BLaER1 (cell line): ENCODE results near the gene CTNNA2.

Experiments used
- H3K27ac ChIP-seq: shearing (Covaris generic); formaldehyde crosslinking; 2 replicates; pipeline ENCODE4 v1.8.1; 2022
- H3K27me3 ChIP-seq: shearing (Covaris generic); formaldehyde crosslinking; 2 replicates; pipeline ENCODE4 v1.8.1; 2022
- H3K36me3 ChIP-seq: shearing (Covaris generic); formaldehyde crosslinking; 2 replicates; pipeline ENCODE4 v1.8.1; 2022
- H3K4me1 ChIP-seq: shearing (Covaris generic); formaldehyde crosslinking; 2 replicates; pipeline ENCODE4 v1.8.1; 2022
- H3K4me2 ChIP-seq: shearing (Covaris generic); formaldehyde crosslinking; 2 replicates; pipeline ENCODE4 v1.8.1; 2022
- H3K4me3 ChIP-seq: shearing (Covaris generic); formaldehyde crosslinking; 2 replicates; pipeline ENCODE4 v1.8.1; 2022
- H3K9ac ChIP-seq: shearing (Covaris generic); formaldehyde crosslinking; 2 replicates; pipeline ENCODE4 v1.8.1; 2022
- H3K9me3 ChIP-seq: shearing (Covaris generic); formaldehyde crosslinking; 2 replicates; pipeline ENCODE4 v1.8.1; 2022
- H4K20me1 ChIP-seq: shearing (Covaris generic); formaldehyde crosslinking; 2 replicates; pipeline ENCODE4 v1.8.1; 2022
- Cebpa-rat ChIP-seq: shearing (Covaris generic); IDR thresholded peaks from 2 replicates; pipeline ENCODE4 v1.8.1; 2022

The CTNNA2 gene

DNA sequence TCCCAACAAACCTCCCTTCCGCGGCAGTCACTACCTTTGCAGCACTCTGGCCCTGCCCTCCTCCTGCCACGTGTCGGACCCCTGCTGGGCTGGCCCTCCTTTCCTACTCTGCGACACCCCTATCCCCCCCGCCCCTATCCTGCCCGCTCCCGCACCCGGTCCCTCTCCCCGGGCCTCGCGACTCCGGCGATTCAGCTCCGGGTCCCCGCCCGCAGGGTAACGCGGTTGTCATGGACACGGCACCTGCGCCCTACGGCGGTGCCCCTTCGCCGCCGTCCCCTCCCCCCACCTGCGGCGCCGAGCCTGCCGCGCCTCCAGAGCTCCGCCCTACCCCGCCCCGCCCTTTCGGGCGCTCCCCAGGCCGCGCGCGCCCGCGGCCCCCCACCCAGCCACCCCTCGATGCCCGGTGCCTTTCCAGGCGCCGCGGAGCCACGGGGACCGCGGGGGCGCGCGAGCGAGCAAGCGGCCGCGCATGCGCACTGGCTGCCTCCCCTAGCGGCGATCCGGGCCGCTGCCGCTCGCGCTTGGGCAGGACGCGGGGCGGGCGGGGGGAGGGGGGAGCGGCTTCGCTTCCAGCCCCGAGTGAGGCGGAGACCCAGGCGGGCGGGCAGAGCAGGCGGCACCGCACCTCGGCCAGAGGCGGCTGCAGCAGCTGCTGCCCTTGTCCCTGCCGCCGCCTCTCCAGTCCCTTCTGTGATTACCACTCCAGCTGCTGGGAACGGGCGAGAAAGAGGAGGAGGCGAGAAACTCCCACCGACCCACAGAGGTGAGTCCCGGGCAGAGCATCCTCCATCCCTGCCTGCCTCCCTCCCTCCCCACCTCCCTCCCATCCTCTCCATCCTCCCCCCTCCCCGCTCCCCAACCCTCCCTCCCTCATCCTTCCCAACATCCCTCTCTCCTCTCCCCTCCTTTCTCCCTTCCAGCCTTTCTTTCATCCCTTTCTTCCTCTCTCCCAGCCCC is at the start of gene CTNNA2:
Gene CTNNA2, plus strand, starts transcription at position 610 of the 960 bp plus-strand sequence.
- H3K9ac ChIP-seq = no peak within 1 kb of the TSS
- no peaks in the 10 kb centered on the region for H4K20me1 ChIP-seq
- H3K27ac ChIP-seq = no peak within 1 kb of the TSS
- H3K4me2 ChIP-seq = no peak within 1 kb of the TSS
- TF ChIP-seq Cebpa-rat = no peak
- no peaks in the 10 kb centered on the region for H3K4me1 ChIP-seq
- H3K4me3 ChIP-seq = no peak within 1 kb of the TSS
- H3K9me3 ChIP-seq = peaks cover 6% of the 10 kb centered on the region; the same call in 1 of the 2 replicates
- H3K27me3 ChIP-seq = no peaks in the 10 kb centered on the region
- H3K36me3 ChIP-seq = no peaks in the 10 kb centered on the region

DNA sequence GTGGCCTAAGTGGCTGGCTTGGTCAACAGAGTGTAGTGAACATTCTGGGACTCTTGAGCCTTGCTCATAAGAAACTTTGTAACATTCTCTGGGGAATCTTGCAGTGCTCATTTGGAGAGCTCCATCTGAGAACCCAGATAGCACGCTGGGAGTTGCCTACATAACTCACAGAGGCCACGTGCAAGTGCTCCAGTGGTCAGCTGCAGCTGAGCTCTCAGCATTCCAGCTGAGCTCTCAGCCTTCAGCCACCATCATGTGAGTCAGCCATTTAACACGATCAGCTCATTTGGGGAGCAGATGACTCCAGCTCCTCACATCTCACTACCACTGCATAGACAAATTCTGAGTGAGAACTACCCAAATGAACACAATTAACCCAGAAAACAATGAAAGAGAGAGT is 25.5 kb upstream of the CTNNA2 start:
- H3K4me1 ChIP-seq = no peaks in the 10 kb centered on the region
- no peaks in the 10 kb centered on the region for H3K27me3 ChIP-seq
- H4K20me1 ChIP-seq = no peaks in the 10 kb centered on the region
- H3K36me3 ChIP-seq = no peaks in the 10 kb centered on the region
- no peak overlapping the region for H3K27ac ChIP-seq
- no peaks in the 10 kb centered on the region for H3K9me3 ChIP-seq
- no peak overlapping the region for H3K9ac ChIP-seq
- no peak for TF ChIP-seq Cebpa-rat
- H3K4me3 ChIP-seq = no peak overlapping the region
- no peak overlapping the region for H3K4me2 ChIP-seq

DNA sequence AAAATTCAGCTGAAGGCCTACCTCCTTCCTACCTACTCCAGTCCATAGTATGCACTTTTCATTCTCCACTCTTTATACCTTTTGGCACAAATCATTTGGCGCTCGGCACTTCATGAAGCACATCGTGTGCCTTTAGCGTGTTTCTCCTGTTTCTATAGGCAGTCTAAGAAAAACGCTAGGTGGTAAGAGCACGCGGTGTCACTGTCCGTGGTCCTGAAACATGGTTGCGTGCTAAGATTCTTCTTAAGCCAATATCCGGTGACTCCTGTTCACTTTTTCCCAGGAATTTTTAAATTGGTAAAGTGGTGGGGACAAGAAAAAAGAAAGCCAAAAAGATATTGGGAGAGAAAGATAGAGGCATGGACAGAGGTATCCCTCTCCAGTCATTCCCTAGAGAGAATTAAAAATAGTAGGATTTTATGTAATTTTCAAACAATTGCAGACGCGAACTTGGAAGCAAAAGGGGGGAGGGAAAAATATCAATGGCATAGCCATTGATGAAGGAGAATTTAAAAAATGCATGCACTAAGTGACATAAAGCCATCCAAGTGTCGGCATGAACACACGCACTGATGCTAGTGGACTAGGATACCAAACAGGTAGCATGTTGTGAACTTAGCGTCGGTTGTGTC is 1.4 kb upstream of the CTNNA2 start:
- H3K4me2 ChIP-seq = no peak overlapping the region
- H3K36me3 ChIP-seq = no peaks in the 10 kb centered on the region
- no peak overlapping the region for H3K4me3 ChIP-seq
- TF ChIP-seq Cebpa-rat = no peak
- peaks cover 6% of the 10 kb centered on the region; the same call in 1 of the 2 replicates for H3K9me3 ChIP-seq
- H3K27me3 ChIP-seq = no peaks in the 10 kb centered on the region
- no peaks in the 10 kb centered on the region for H3K4me1 ChIP-seq
- H4K20me1 ChIP-seq = no peaks in the 10 kb centered on the region
- H3K9ac ChIP-seq = no peak overlapping the region
- no peak overlapping the region for H3K27ac ChIP-seq

DNA sequence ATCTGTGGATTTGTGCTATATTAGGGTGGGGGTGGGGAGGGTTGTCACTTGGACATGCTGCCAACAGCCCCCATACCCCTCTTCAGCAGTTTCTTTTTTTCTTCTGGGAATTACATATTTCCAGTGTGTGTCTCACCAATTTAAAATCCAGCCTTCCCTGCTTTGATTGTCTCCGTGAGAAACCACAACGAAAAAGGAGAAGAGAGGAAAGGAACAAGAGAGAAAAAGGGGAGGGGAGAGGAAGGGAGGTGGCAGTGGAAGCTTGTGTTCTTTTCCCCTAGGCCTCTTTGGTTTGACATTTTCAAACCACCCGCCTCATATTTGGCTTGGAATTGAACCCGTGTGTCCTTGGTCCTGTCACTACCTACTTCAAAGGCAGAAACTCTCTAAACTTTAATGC is 860 bp downstream of the CTNNA2 start:
- Histone ChIP-seq H3K9ac (no peak overlapping the region), H3K4me3 (no peak overlapping the region), H3K4me1 (no peaks in the 10 kb centered on the region), H3K36me3 (no peaks in the 10 kb centered on the region), H3K9me3 (peaks cover 6% of the 10 kb centered on the region; the same call in 1 of the 2 replicates), H3K4me2 (no peak overlapping the region), H3K27me3 (no peaks in the 10 kb centered on the region), H4K20me1 (no peaks in the 10 kb centered on the region), H3K27ac (no peak overlapping the region)
- TF ChIP-seq Cebpa-rat = no peak

DNA sequence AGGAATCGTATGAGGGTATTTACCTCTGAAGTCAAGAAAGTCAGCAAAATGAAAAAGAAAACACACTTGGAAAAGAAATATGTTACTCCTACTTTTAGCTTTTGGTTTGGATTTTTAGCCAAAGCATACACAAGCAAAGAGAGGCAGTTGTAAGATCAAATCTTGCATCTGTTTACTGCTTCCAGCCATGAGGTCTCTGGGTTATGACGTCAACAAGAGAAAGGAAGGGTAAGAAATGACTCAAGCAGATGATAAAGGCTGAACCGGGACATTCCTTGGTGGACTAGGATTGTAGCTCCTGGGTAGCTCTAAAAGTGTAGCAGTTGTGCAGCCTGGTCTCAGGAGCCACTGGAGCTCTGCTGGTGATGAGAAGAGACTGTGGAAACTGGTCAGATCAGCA is 16.8 kb downstream of the CTNNA2 start:
- H3K27ac ChIP-seq = no peak overlapping the region
- no peaks in the 10 kb centered on the region for H3K9me3 ChIP-seq
- no peaks in the 10 kb centered on the region for H3K4me1 ChIP-seq
- no peaks in the 10 kb centered on the region for H3K36me3 ChIP-seq
- H3K4me3 ChIP-seq = no peak overlapping the region
- H3K9ac ChIP-seq = no peak overlapping the region
- no peaks in the 10 kb centered on the region for H3K27me3 ChIP-seq
- no peak overlapping the region for H3K4me2 ChIP-seq
- no peak for TF ChIP-seq Cebpa-rat
- no peaks in the 10 kb centered on the region for H4K20me1 ChIP-seq

DNA sequence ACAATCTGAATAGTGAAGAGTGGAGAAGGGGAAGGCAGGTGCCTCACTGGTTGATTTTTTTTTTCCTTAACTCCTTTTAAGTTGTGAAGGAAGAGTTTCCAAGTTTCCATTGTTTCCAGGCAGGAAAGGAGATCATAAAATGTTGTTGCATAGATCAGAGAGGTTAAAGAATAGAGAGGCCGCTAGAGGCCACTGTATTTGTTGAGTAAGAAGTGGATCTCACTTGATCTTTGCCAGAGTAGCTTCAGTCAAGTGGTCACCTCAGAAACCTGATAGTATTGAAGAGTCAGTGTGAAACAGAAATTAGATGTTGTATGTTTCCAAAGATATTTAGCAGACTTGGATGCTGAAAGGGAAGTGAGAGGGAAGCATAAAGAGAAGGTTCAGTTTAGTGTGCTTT is 17.6 kb downstream of the CTNNA2 start:
- Histone ChIP-seq H3K4me3 (no peak overlapping the region), H3K27me3 (no peaks in the 10 kb centered on the region), H3K9me3 (no peaks in the 10 kb centered on the region), H3K4me1 (no peaks in the 10 kb centered on the region), H3K27ac (no peak overlapping the region), H3K9ac (no peak overlapping the region), H3K36me3 (no peaks in the 10 kb centered on the region), H4K20me1 (no peaks in the 10 kb centered on the region), H3K4me2 (no peak overlapping the region)
- TF ChIP-seq Cebpa-rat = no peak

DNA sequence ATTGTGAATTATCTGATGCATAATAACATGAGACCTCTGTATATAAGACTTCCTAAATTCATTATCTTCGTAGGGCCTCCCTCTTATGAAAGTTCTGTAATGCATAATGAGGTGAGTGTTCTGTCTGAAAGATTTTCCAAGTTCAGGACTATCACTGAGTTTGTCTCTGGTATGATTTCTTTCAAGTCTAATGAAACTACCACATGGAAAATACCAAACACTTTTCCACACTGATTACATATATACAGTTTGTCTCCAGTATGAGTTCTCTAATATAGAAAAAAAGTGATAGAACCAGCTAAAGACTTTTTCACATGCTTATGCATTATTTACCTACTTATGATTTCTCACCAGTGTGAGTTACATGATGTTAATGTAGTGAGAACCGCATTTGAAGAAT is 34.7 kb downstream of the CTNNA2 start:
- no peaks in the 10 kb centered on the region; the same call in 1 of the 2 replicates for H3K4me1 ChIP-seq
- no peak overlapping the region for H3K9ac ChIP-seq
- no peaks in the 10 kb centered on the region for H3K27me3 ChIP-seq
- no peak overlapping the region for H3K4me2 ChIP-seq
- H3K9me3 ChIP-seq = peaks cover 87% of the 10 kb centered on the region
- TF ChIP-seq Cebpa-rat = no peak
- H3K27ac ChIP-seq = no peak overlapping the region
- H3K4me3 ChIP-seq = no peak overlapping the region
- H3K36me3 ChIP-seq = 0 out of 2 replicates have a peak, but pooled peaks cover 3% of the 10 kb centered on the region
- H4K20me1 ChIP-seq = no peaks in the 10 kb centered on the region

DNA sequence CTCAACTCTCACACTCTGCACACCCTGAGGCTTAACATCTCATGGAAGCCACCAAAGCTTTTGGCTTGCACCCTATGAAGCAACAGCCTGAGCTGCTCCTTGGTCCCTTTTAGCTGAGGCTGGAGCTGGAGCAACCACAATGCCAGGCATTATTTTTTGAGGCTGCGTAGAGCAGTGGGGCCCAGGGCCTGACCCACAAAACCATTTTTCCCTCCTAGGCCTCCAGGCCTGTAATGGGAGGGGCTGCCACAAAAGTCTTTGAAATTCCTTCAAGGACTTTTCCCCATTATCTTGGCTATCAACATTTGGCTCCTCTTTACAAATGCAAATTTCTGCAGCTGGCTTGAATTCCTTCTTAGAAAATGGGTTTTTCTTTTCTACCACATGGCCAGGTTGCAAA is 39.8 kb downstream of the CTNNA2 start:
- no peak overlapping the region for H3K4me3 ChIP-seq
- peaks cover 60% of the 10 kb centered on the region for H3K9me3 ChIP-seq
- TF ChIP-seq Cebpa-rat = no peak

DNA sequence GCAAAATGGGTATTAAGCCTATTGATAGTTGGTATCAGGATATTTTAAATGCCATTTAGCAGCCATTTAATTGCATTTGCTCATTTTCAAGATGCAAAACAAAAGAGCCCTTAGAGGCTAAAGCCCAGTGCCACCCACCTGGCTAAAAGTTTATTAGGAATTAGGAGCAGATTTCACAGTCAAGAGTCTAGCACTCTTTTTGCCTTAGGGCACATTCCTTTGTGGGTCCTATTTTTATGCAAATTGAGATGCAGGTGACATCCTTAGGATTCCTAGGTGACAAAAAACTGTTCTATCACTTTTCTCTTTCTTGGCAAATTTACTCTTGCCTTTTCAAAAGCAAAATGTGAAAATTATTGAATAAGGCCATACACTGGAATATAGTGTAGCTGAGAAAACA is 42.0 kb downstream of the CTNNA2 start:
- H3K4me2 ChIP-seq = no peak overlapping the region
- H3K27me3 ChIP-seq = no peaks in the 10 kb centered on the region
- no peaks in the 10 kb centered on the region for H3K36me3 ChIP-seq
- H3K27ac ChIP-seq = no peak overlapping the region
- H3K4me3 ChIP-seq = no peak overlapping the region
- TF ChIP-seq Cebpa-rat = no peak
- H3K4me1 ChIP-seq = no peaks in the 10 kb centered on the region
- H4K20me1 ChIP-seq = no peaks in the 10 kb centered on the region
- peaks cover 37% of the 10 kb centered on the region for H3K9me3 ChIP-seq
- H3K9ac ChIP-seq = no peak overlapping the region

More for the DNA sequence above, 39.8 kb downstream of the CTNNA2 start:
- Histone ChIP-seq H3K27me3 (no peaks in the 10 kb centered on the region), H4K20me1 (no peaks in the 10 kb centered on the region), H3K4me2 (no peak overlapping the region), H3K9ac (no peak overlapping the region), H3K36me3 (0 out of 2 replicates have a peak, but pooled peaks cover 3% of the 10 kb centered on the region), H3K4me1 (no peaks in the 10 kb centered on the region), H3K27ac (no peak overlapping the region)

DNA sequence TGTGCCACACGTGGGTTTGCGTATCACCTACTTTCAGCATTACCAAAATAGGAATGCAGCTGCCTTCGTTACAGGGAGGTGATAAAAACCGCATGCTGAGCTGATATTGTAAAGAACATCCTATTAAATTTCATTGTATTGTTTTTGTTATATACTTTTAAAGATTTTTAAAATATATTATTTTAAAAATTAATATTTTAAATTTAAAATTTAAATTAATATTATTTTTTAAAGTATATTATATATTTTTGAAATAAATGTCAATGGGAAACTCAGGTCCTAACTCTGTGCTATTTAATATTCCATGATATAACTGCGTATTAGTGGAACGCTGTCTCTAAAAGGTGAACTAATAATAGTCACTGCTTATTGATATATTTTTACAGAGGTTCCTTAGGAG is 51.2 kb downstream of the CTNNA2 start:
- Histone ChIP-seq H3K9me3 (no peaks in the 10 kb centered on the region), H3K4me3 (no peak overlapping the region), H3K4me2 (no peak overlapping the region), H4K20me1 (no peaks in the 10 kb centered on the region), H3K36me3 (no peaks in the 10 kb centered on the region), H3K9ac (no peak overlapping the region), H3K4me1 (no peaks in the 10 kb centered on the region), H3K27ac (no peak overlapping the region), H3K27me3 (no peaks in the 10 kb centered on the region)
- TF ChIP-seq Cebpa-rat = no peak
